Activated naive CD8-positive, alpha-beta T cell treated with anti-CD3 and anti-CD28 coated beads, Interleukin-2, amount 10 ng/mL, durations not matched to agents 7 days and 5 days (primary cell): Measurements from ENCODE around the gene TNFSF15. TPM values are rescaled to one million over a fixed set of nuclear protein-coding genes. Genes with fewer than 3 reads are reported as not detected.
"Not testable (repeated sequence)": the region's sequence is repeated elsewhere in the genome, so short reads cannot be mapped to it uniquely, and the experiment has no call there.

ENCODE experiments used
- ATAC-seq: fragments of 150-1000 bp; cut with Tn5 transposase; one replicate; pipeline ENCODE4 v1.10.0; 2021; ENCODE audit warnings: low read depth, moderate library complexity
- POLR2A ChIA-PET: fragments of 350-600 bp; sonication (Branson Sonifier 250); formaldehyde crosslinking; loops from one replicate; lab custom pipeline; 2021; ENCODE audit warnings: antibody characterized with exemption; lab: Charles Lee
- DNase-seq: peaks from one replicate; pipeline ENCODE4 v3.0.0; 2021
- H3K27ac Mint-ChIP-seq: one replicate; pipeline ENCODE4 v1.8.0; 2022; ENCODE audit warnings: mild to moderate bottlenecking, mixed read lengths
- H3K27me3 Mint-ChIP-seq: one replicate; pipeline ENCODE4 v1.8.0; 2022; ENCODE audit warnings: mild to moderate bottlenecking, moderate library complexity, mixed read lengths
- H3K36me3 Mint-ChIP-seq: one replicate; pipeline ENCODE4 v1.8.0; 2021; ENCODE audit warnings: mild to moderate bottlenecking, mixed read lengths
- H3K4me1 Mint-ChIP-seq: one replicate; pipeline ENCODE4 v1.8.0; 2021; ENCODE audit warnings: mixed read lengths
- H3K4me3 Mint-ChIP-seq: one replicate; pipeline ENCODE4 v1.8.0; 2022; ENCODE audit warnings: mild to moderate bottlenecking, moderate library complexity, mixed read lengths
- H3K9me3 Mint-ChIP-seq: one replicate; pipeline ENCODE4 v1.8.0; 2021; ENCODE audit warnings: mixed read lengths
- total RNA-seq, 2 experiments: library from RNA; stranded (reverse); gene quantifications; one replicate each; pipeline ENCODE4 v1.2.3, GENCODE V29; 2021

Gene TNFSF15
- total RNA-seq, 2 experiments from 2014 or later = 1.0 to 1.2 TPM

- POLR2A ChIA-PET = interaction anchor here (0.6 kb wide), 1 partner anchor 8 kb away, joined by 5 read pairs; no protein-coding TSS in a partner anchor
- Mint-ChIP-seq H3K27me3 (no peaks in the 10 kb centered on the region), H3K9me3 (peaks cover 7% of the 10 kb centered on the region), H3K4me3 (no peak overlapping the region), H3K4me1 (peaks cover 13% of the 10 kb centered on the region), H3K27ac (peak overlapping the region; percentile 18), H3K36me3 (peaks cover 16% of the 10 kb centered on the region)
- DNase-seq (no peak), ATAC-seq (no peak)
Measured at GRCh38 chr9:114745879-114746550, 59.8 kb downstream of the TNFSF15 start.

- Mint-ChIP-seq H3K27me3 (no peaks in the 10 kb centered on the region), H3K4me1 (peaks cover 19% of the 10 kb centered on the region), H3K9me3 (peaks cover 2% of the 10 kb centered on the region), H3K36me3 (peaks cover 14% of the 10 kb centered on the region), H3K4me3 (no peak overlapping the region), H3K27ac (peak overlapping the region; percentile 18)
- ATAC-seq (no peak), DNase-seq (no peak)
- POLR2A ChIA-PET = interaction anchor here (0.6 kb wide), 1 partner anchor 7 kb away, joined by 5 read pairs; no protein-coding TSS in a partner anchor
Measured at GRCh38 chr9:114745108-114745848, 60.6 kb downstream of the TNFSF15 start.

- POLR2A ChIA-PET = interaction anchor here (0.7 to 0.9 kb wide), 5 partner anchors 69 to 184 kb away, joined by 3 to 5 read pairs (median 5); no protein-coding TSS in a partner anchor
- Mint-ChIP-seq H3K4me1 (peaks cover 26% of the 10 kb centered on the region), H3K27me3 (no peaks in the 10 kb centered on the region), H3K9me3 (peaks cover 2% of the 10 kb centered on the region), H3K27ac (no peak overlapping the region), H3K4me3 (no peak overlapping the region), H3K36me3 (peaks cover 8% of the 10 kb centered on the region)
- DNase-seq = no peak
- ATAC-seq = no peak
Measured at GRCh38 chr9:114743446-114743845, 62.4 kb downstream of the TNFSF15 start.

GRCh38 chr9:114742947-114743346 lies 62.9 kb downstream of the TNFSF15 start:
- no peaks in the 10 kb centered on the region for H3K27me3 Mint-ChIP-seq
- no peak for ATAC-seq
- H3K4me3 Mint-ChIP-seq = no peak overlapping the region
- no peak for DNase-seq
- peaks cover 2% of the 10 kb centered on the region for H3K9me3 Mint-ChIP-seq
- POLR2A ChIA-PET = interaction anchor here (0.7 to 1.5 kb wide), 8 partner anchors 11 to 187 kb away, joined by 3 to 5 read pairs (median 4); partner anchors contain the start of gene TNFSF8
- no peak overlapping the region for H3K27ac Mint-ChIP-seq
- H3K36me3 Mint-ChIP-seq = peaks cover 8% of the 10 kb centered on the region
- H3K4me1 Mint-ChIP-seq = peaks cover 31% of the 10 kb centered on the region

GRCh38 chr9:114741521-114741920 lies 64.3 kb downstream of the TNFSF15 start:
- Mint-ChIP-seq H3K4me1 (peaks cover 46% of the 10 kb centered on the region), H3K36me3 (peaks cover 15% of the 10 kb centered on the region)
- ATAC-seq, DNase-seq, H3K27me3 Mint-ChIP-seq, H3K27ac Mint-ChIP-seq, H3K9me3 Mint-ChIP-seq, H3K4me3 Mint-ChIP-seq: not testable (repeated sequence)
- POLR2A ChIA-PET = interaction anchor here (0.5 to 1.5 kb wide), 2 partner anchors 13 to 188 kb away, joined by 3 read pairs; no protein-coding TSS in a partner anchor

- peak; percentile 55 for DNase-seq
- peak overlapping the region; percentile 7 for H3K4me3 Mint-ChIP-seq
- H3K27ac Mint-ChIP-seq = peak overlapping the region; percentile 79
- peaks cover 54% of the 10 kb centered on the region for H3K4me1 Mint-ChIP-seq
- peak; percentile 84 for ATAC-seq
- peaks cover 18% of the 10 kb centered on the region for H3K36me3 Mint-ChIP-seq
- POLR2A ChIA-PET = interaction anchor here (0.7 to 3.1 kb wide), 5 partner anchors 7 to 190 kb away, joined by 3 to 16 read pairs (median 5); partner anchors contain the start of gene TNFSF8
- no peaks in the 10 kb centered on the region for H3K27me3 Mint-ChIP-seq
- peaks cover 2% of the 10 kb centered on the region for H3K9me3 Mint-ChIP-seq
Measured at GRCh38 chr9:114738581-114739316, 67.1 kb downstream of the TNFSF15 start.

- H3K36me3 Mint-ChIP-seq = peaks cover 17% of the 10 kb centered on the region
- ATAC-seq (no peak), DNase-seq (no peak)
- peaks cover 54% of the 10 kb centered on the region for H3K4me1 Mint-ChIP-seq
- peaks cover 2% of the 10 kb centered on the region for H3K9me3 Mint-ChIP-seq
- peak overlapping the region; percentile 79 for H3K27ac Mint-ChIP-seq
- no peaks in the 10 kb centered on the region for H3K27me3 Mint-ChIP-seq
- POLR2A ChIA-PET = interaction anchor here (0.7 to 3.1 kb wide), 10 partner anchors 8 to 191 kb away, joined by 3 to 16 read pairs (median 4); partner anchors contain the start of gene TNFSF8
- peak overlapping the region; percentile 28 for H3K4me3 Mint-ChIP-seq
Measured at GRCh38 chr9:114737847-114738246, 68.0 kb downstream of the TNFSF15 start.

- POLR2A ChIA-PET = interaction anchor here (0.6 to 3.1 kb wide), 7 partner anchors 20 to 192 kb away, joined by 3 to 16 read pairs (median 5); partner anchors contain the start of gene TNFSF8
- Mint-ChIP-seq H3K27ac (peak overlapping the region; percentile 79), H3K9me3 (peaks cover 2% of the 10 kb centered on the region), H3K36me3 (peaks cover 18% of the 10 kb centered on the region), H3K27me3 (no peaks in the 10 kb centered on the region), H3K4me1 (peaks cover 56% of the 10 kb centered on the region), H3K4me3 (peak overlapping the region; percentile 47)
- ATAC-seq = peak; percentile 55
- no peak for DNase-seq
Measured at GRCh38 chr9:114737118-114737517, 68.7 kb downstream of the TNFSF15 start.

GRCh38 chr9:114735704-114736103 lies 70.1 kb downstream of the TNFSF15 start:
- Mint-ChIP-seq H3K4me3 (peak overlapping the region; percentile 15), H3K27ac (peak overlapping the region; percentile 79), H3K27me3 (no peaks in the 10 kb centered on the region), H3K4me1 (peaks cover 56% of the 10 kb centered on the region), H3K9me3 (peaks cover 2% of the 10 kb centered on the region), H3K36me3 (peaks cover 23% of the 10 kb centered on the region)
- POLR2A ChIA-PET = interaction anchor here (1.2 to 3.1 kb wide), 7 partner anchors 17 to 193 kb away, joined by 3 to 16 read pairs (median 7); partner anchors contain the start of genes TEX48 and TNFSF8
- no peak for ATAC-seq
- no peak for DNase-seq

GRCh38 chr9:114735139-114735538 lies 70.7 kb downstream of the TNFSF15 start:
- not testable (repeated sequence) for H3K27ac Mint-ChIP-seq
- POLR2A ChIA-PET = interaction anchor here (1.2 to 2.7 kb wide), 6 partner anchors 16 to 172 kb away, joined by 3 to 9 read pairs (median 6); partner anchors contain the start of gene TEX48
- H3K36me3 Mint-ChIP-seq = peaks cover 23% of the 10 kb centered on the region

More at GRCh38 chr9:114735139-114735538, 70.7 kb downstream of the TNFSF15 start:
- not testable (repeated sequence) for DNase-seq, ATAC-seq, H3K4me3 Mint-ChIP-seq, H3K9me3 Mint-ChIP-seq, H3K27me3 Mint-ChIP-seq
- peaks cover 52% of the 10 kb centered on the region for H3K4me1 Mint-ChIP-seq
